Urothelium cell line (cell line): ENCODE measurements around the gene GRIK5.
A peak's percentile ranks its signal among the peaks of the same experiment; 100 is the strongest.
"Not testable (repeated sequence)": the region's sequence is repeated elsewhere in the genome, so short reads cannot be mapped to it uniquely, and the experiment has no call there.

ENCODE experiments used
- DNase-seq: peaks from one replicate; pipeline ENCODE4 v3.0.0; 2011; ENCODE audit warnings: low spot score, mixed read lengths
- FAIRE-seq: peaks from 2 replicates; lab custom pipeline; 2011; peaks lifted over from hg19 to GRCh38; lab: Jason Lieb, UNC

GRIK5 gene

DNA sequence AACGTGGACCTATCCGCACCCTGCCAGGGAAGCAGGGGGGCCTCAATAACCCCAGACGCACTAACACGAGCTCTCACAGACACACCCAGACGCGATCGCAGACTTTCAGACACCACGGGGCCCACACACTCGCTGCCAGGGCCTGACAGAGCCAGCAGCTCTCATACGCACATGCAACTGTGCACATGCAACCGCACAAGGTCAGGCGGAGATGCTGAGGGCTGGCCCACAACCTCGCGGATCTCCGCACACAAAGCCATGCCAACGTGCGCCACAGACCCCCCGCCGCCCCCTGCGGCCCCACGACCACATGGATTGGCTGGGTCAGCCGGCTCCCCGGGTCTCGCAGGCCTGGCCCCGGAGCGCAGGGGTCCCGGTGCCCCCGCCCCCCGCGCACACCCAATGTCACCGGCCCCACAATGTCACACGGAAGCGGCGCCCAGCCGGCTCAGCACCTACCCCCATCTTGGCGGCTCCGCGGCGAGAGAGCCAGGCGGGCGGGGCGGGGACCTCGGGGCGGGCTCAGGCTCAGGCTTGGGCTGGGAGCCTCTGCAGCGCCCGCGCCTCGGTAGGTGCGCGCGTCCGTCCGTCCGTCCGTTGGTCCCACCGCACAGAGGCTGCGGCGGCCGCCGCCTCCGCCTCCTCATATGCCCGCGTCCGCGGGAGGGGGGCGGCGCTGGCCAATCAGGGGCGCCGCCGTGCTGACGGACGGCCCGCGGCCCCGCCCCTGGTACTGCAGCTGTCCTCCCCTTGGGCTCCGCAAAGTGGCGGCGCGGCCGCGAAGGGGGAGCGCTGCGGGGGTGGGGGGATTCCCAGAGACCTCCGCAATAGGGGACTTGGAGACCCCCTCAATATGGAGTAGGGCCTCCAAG, 76.2 kb downstream of the GRIK5 start, which contains the start of gene ATP1A3:
TSS of gene ATP1A3 (minus strand) at position 619 of the 872 bp plus-strand sequence. CDS start at position 465, 154 bp downstream.
- peak; percentile 90 for DNase-seq
- FAIRE-seq = peak; percentile 77

DNA sequence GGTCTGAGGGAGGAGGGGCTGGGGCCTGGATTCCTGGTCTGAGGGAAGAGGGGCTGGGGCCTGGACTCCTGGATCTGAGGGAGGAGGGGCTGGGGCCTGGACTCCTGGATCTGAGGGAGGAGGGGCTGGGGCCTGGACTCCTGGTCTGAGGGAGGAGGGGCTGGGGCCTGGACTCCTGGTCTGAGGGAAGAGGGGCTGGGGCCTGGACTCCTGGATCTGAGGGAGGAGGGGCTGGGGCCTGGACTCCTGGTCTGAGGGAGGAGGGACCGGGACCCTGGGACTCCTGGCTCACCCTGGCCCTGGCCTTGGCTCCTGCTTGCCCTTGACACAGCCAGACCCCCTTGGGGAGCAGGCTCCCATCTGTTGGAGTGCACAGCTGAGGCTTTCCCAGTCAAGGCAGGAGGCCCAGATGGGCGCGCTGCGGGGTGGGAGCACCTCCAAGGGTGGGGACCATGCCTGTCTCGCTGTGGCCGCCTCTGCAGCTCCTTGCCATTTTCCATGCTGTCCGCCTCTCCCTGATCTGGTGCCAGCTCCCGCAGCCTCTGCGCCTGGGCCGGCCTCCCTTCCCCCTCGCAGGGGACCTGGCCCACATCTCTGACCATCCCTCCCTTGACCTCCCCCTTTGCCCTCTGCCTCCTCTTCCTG, 78.0 kb downstream of the GRIK5 start:
- not testable (repeated sequence) for FAIRE-seq, DNase-seq

DNA sequence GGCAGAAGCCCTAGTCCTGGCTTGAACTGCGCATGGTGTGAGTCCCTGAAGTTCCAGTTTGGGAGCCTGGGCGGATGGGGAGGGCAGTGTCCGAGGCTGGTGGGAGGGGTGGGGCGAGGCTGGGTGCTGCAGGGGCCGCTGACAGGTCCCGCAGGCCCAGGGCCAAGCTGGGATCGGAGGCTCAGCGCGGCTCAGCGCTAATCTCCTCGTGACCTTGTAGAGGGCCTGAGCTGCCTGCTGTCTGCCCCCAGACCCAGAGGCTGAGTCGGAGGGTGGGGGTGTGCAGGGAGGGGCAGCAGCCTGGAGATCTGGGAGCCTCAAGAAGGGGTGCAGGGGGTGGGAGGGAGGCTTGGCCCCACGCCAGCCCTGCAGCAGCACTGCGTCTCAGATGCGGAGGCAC, 79.0 kb downstream of the GRIK5 start:
- FAIRE-seq (no peak), DNase-seq (no peak)

DNA sequence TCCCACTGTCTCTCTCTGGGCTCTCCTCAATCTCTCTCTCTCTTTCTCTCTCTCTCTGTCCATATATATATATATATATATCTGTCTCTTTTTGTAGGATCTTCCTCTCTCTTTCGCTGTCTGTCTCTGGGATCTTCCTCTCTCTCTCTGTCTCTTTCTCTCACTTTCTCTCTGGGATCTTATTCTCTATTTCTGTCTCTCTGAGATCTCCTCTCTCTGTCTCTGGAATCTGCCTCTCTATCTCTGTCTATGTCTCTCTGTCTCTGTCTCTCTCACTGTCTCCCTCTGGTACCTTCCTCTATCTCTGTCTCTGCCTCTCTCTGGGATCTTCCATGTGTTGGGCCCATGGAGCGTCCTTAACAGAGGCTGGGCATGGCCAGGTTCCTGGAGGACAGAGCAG, 79.4 kb downstream of the GRIK5 start:
- no peak for DNase-seq
- no peak for FAIRE-seq

DNA sequence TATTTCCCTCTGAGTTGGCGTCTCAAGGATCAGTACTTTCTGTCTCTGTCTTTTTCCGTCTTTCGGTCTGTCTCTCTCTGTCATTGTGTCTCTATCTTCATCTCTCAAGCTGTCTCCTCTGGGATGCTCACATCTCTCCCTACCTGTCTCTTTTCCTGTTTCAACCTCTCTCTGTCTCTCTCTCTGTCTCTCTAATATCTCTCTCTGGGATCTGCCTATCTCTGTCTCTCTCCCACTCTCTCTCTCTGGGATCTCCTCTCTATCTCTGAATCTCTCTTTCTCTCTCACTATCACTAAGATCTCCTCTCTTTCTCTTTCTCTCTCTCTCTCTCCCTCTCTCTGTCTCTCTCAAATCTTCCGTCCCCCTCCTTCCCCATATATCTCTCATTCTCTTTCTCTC, 80.0 kb downstream of the GRIK5 start:
- FAIRE-seq (no peak), DNase-seq (no peak)

DNA sequence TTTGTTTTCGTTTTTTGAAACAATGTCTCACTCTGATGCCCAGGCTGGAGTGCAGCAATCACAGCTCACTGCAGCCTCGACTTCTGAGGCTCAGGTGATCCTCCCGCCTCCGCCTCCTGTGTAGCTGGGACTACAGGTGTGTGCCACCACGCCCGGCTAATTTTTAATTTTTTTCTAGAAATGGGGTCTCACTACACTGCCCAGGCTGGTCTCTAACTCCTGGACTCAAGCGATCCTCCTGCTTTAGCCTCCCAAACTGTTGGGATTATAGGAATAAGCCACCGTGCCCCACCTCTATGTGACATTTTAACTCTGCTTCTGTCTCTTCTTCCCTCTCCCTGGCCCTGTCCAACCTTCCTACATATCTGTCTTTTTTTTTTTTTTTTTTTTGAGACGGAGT, 81.1 kb downstream of the GRIK5 start:
- FAIRE-seq = no peak

DNA sequence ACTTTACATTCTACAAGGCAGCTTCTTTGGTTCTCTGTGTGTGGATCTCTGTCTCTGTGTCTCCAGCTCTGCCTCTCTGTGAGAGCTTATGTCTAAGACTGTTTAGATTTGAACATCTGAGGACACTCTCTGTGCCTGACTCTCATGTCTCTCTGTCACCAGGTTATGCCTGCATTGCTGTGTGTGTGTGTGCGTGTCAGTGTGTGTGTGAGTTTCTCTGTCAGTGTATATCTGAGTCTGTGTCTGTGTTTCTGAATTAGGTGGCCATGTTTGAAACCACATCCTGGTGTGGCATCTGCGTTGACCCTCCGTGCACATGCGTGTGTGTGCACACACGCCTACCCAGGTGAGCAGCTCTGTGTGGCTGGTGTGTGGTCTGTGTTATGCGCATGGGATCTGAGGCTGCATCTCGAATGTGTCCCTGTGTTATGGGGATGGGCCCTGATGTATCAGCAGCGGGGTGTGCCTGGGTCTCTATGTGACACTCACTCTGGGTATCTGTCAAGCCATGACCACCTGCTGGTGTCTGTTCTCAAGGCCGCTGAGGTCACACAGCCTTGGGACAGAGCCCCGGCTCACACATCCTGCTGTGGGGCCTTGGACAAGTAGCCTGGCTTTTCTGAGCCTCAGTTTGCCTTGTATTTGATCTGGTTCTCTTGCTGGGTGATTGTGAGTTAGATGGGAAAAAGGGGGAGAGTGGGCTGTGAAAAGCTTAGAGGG, 82.7 kb downstream of the GRIK5 start:
- FAIRE-seq (no peak), DNase-seq (no peak)

More for the DNA sequence above, 81.1 kb downstream of the GRIK5 start:
- no peak for DNase-seq

DNA sequence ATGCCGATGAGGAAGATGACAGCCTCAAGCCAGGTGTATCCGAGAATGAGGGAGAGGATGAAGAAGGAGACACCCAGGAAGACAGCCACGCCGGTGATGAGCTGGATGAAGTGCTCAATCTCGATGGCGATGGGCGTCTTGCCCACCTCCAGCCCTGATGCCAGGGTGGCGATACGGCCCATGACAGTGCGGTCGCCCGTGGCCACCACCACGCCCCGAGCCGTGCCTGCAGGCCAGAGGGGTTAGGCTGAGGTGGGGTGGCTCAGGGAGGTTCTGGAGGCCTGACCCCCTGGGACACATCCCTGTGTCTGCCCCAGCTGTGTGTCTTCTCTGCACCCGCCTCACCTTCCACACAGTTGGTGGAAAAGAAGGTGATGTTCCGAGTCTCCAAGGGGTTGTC, 85.0 kb downstream of the GRIK5 start:
- DNase-seq (no peak), FAIRE-seq (no peak)

DNA sequence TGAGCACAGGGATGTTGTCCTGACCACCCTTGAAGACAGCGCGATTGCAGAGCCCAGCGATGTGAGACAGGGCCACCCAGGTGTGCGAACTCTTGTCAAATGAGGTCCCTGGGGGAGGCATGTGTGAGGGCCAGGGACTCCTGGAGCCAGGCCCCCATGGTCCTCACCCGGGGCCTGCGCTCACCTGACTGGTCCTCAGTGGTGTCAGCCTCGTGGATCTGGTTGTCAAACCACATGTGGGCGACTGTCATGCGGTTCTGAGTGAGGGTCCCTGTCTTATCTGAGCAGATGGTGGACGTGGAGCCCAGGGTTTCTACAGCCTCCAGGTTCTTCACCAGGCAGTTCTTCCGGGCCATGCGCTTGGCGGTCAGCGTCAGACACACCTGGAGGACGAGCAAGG, 88.3 kb downstream of the GRIK5 start:
- no peak for FAIRE-seq

DNA sequence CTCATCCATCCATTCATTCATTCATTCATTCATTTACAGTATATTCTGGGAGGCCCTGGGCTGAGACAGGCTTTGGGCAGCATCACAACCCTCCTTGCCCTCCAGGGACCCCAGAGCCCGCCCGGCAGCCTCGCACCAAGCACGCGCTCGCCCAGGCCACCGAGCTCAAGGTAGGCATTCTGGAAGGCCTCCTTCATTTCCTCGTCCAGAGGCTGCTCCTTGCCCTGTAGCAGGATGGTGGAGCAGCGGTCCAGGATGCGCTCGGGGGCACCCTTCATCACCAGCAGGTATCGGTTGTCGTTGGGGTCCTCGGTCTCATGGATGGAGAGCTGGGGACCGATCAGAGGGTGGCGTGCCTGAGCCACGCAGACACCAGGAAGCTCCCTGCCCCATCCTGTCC, 91.5 kb downstream of the GRIK5 start:
- FAIRE-seq = no peak
- DNase-seq = no peak

More for the DNA sequence above, 88.3 kb downstream of the GRIK5 start:
- no peak for DNase-seq

DNA sequence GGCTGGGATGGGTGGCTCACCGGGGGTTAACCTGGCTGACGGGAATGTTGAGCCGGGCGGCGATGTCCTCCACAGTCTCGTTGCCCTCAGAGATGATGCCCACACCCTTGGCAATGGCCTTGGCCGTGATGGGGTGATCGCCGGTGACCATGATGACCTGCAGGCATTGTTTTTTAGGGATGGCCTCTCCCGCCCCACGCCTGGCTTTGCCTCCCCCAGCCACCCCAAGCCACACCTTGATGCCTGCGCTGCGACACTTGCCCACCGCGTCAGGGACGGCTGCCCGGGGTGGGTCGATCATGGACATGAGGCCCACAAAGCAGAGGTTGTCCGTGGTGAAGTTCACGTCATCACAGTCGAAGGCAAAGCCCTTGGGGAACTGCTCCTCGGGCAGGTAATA, 92.1 kb downstream of the GRIK5 start:
- DNase-seq (no peak), FAIRE-seq (no peak)

DNA sequence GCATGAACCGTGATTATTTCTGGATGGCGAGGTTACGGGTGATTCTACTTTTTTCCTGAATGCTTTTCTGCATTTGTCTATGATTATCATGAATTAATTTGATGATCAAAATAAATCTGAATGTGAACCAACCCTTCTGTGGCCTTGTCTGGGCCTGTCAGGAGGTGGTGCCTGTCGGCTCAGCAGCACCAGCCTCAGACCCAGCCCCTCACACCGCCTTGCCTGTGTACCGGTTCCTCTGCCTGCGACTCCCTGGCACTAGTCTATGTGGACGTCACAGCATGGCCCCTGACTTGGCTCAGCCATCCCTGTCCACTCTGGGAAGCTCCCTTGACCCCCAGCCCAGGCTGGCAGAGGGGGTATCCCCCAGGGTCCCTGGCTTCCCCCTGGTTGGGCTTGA, 95.4 kb downstream of the GRIK5 start:
- FAIRE-seq (no peak), DNase-seq (no peak)

DNA sequence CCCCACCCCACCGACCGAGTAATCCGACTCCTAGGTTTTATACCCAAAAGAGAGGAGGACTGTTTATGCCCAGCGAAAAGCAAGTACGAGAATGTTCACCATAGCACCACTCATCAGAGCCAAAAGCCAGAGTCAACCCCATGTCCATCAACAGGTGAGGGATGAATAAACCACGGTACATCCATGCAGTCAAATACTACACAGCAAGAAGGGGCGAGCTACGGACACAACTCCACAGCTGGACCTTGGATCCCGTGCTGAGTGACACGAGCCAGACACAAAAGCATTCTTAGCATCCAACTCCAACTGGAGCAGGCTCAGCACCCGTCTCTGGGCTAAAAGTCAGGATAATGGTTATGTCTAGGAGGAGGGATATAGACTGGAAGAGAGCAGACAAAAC, 98.6 kb downstream of the GRIK5 start:
- DNase-seq (no peak), FAIRE-seq (no peak)

DNA sequence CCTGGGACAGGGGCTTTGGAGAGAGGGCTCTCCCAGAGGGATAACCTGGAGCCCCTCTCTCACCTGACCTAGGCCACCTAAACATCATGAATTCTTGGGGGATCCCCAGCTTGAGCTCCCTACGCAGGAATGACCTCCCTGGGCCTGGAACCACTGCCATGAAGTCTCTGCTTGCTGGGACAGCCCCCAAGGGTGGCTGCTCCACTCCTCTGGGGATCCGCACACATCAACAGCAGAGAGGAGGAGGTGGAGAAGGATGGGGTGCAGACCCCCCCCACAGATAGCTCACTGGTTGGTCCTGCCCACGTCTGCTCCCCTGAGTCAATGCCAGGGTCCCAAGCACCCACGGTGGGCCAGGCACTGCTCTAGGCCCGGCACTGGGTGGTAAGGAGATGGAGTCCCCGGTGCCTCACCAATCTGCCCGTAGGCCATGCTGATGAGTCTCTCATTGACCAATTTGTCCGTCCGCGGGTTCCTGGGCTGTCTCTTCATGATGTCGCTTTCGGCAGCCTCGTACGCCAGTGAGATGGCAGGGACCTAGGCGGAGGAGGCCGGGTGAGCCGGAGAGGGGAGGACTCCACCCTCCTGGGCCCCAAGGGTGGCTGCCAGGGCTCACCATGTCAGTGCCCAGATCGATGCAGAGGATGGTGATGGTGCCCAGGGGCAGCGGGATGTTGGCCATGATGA, 100.1 kb downstream of the GRIK5 start:
- FAIRE-seq = no peak
- DNase-seq = no peak

DNA sequence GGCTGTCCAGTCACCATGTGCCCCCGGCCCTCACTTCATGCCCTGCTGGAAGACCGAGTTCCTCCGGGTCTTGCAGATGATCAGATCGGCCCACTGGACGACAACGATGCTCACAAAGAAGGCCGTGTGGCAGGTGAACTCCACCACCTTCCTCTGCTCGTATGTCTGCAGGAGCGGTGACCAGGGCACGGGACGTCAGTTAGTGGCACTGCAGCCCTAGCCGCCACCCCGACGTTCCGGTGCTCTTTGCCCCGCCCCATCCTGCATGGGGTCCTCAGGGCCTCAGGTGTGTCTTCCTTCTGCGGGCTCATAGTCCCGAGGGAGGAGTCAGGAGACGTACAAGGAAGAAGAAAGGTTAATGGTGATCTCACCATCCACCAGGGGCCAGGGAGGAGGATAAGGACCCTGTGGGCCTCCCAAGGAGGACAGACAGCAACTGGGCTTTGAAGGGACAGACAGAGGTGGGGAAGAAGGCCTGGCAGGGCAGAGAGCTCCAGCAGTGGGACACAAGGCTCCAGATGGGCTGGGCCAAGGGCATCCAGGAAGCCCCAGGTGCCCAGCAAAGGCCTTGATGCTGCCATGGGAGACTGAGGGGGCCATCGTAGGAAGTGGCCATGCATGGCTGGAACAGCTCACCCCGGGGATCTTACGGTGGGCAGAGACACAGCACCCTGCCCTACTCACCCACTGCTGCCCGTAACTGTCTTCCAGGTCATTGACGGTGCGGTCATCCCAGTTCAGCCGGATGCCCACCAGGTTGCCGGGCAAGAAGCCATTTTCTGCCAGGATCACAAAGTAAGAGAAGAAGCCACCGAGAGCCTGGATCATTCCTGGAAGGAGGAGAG, 101.0 kb downstream of the GRIK5 start:
- FAIRE-seq (no peak), DNase-seq (no peak)

DNA sequence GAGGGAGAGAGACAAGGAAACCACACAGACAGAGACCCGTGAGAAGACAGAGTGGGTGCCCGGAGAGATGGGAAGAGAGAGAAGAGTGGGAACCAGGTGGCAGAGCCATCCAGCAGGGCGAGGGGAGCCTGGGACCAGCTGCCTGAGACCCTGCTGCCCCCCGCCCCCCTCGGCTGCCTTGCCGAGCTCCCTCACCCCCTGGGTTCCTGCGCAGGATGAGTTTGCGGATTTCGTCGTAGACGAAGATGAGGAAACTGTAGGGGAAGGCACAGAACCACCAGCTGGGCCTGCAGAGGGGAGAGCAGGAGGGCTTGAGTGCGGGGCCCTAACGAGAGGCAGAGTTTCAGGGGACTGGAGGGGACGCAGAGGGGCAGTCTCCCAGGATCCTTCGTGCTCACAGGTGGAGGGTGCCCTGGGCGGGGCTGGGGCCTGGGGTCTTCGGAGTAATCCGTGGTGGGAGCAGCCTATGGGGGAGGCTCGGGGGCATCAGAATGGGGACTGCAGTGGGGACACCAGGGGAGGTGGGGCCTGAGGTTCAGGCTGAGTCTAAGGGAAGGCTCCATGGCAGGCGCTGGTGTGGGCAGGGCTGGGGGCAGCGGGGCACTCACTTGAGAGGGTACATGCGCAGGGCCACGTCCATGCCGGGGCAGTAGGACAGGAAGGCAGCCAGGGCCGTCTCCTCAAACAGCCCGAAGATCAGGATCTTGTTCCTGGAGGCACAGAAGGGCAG, 102.8 kb downstream of the GRIK5 start:
- no peak for FAIRE-seq
- no peak for DNase-seq

DNA sequence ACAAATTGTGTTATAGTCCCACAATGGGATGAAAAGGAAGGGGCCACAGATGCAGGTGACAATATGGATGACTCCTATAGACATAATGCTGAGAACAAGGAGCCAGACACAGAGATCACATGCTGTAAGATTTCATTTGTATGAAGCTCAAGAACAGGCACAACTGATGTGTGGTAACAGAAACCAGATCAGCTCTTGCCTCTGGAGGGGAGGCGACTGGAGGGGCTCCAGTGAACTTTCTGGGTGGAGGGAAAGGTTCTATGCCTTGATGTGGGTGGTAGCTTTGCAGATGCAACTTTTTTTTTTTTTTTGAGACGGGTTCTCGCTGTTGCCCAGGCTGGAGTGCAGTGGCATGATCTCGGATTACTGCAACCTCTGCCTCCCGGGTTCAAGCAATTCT, 104.9 kb downstream of the GRIK5 start:
- no peak for FAIRE-seq
- no peak for DNase-seq

DNA sequence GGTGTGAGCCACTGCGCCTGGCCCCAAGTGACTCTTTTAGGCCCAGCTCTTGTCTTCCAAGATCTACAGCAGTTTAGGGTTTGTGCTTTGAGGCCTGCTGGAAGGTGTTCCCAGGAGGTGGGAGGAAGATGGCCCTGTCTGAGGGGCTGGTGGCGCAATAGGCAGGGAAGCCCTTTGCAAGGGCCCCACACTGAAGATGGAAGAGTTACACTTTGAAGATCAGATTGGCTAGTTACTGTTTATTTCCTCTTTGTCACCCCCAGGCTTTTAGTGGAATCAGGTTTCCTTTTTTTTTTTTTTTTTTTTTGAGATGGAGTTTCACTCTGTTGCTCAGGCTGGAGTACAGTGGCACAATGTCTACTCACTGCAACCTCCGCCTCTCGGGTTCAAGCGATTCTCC, 109.0 kb downstream of the GRIK5 start:
- FAIRE-seq (no peak), DNase-seq (no peak)
